Upper lobe of left lung (tissue), 6 donors: Measurements from ENCODE around the gene PHACTR1. TPM values are rescaled to one million over a fixed set of nuclear protein-coding genes. Genes with fewer than 3 reads are reported as not detected.

ENCODE experiments used
- ATAC-seq, 2 donors: fragments of 200-7000 bp; cut with Tn5 transposase; one replicate each; pipeline ENCODE4 v1.9.1; 2022; ENCODE audit warnings: mild to moderate bottlenecking in 2 of 2, moderate library complexity in 2 of 2; ENCODE audit not compliant: low FRiP score in 2 of 2
- DNase-seq, 2 donors: peaks; one replicate each; pipeline ENCODE4 v3.0.0-alpha.2; 2019 to 2020
- H3K27ac ChIP-seq, 4 donors: fragments of 200-600 bp; sonication (generic); one replicate each; pipeline ENCODE4 v1.5.1; 2016 to 2019
- H3K27me3 ChIP-seq, 4 donors: fragments of 200-600 bp; sonication (generic); one replicate each; pipeline ENCODE4 v1.5.1; 2017 to 2019
- H3K36me3 ChIP-seq, 4 donors: fragments of 200-600 bp; sonication (generic); one replicate each; pipeline ENCODE4 v1.5.1; 2016 to 2019
- H3K4me1 ChIP-seq, 4 donors: fragments of 200-600 bp; sonication (generic); one replicate each; pipeline ENCODE4 v1.5.1; 2018 to 2019
- H3K4me3 ChIP-seq, 4 donors: fragments of 200-600 bp; sonication (generic); one replicate each; pipeline ENCODE4 v1.5.1; 2017 to 2019; ENCODE audit warnings: mild to moderate bottlenecking in 2 of 4, moderate library complexity in 1 of 4
- H3K9me3 ChIP-seq, 4 donors: fragments of 200-600 bp; sonication (generic); one replicate each; pipeline ENCODE4 v1.5.1; 2018 to 2019
- EP300 ChIP-seq, 4 donors: sonication (generic); formaldehyde crosslinking; IDR thresholded peaks; one replicate each; pipeline ENCODE4 v1.5.1; 2017; ENCODE audit warnings: antibody characterized with exemption in 4 of 4, control low read depth in 2 of 4
- POLR2A ChIP-seq, 4 donors: fragments of 450-650 bp; IDR thresholded peaks; one replicate each; pipeline ENCODE4 v1.5.1; 2016 to 2017; ENCODE audit warnings: antibody characterized with exemption in 4 of 4, mild to moderate bottlenecking in 2 of 4
- POLR2AphosphoS5 ChIP-seq, 2 donors: sonication (generic); formaldehyde crosslinking; IDR thresholded peaks; one replicate each; pipeline ENCODE4 v1.5.1; 2017; ENCODE audit warnings: antibody characterized with exemption in 2 of 2
- WGBS, 2 donors: methylation state at CpG; one replicate each; pipeline ENCODE4 v1.1.5; 2017 to 2018; 5-methylcytosine and 5-hydroxymethylcytosine counted together
- total RNA-seq, 6 donors: library from RNA; depleted of rRNA in 4 of 6; stranded (reverse); fragments of >200 nt in 4 of 6; gene quantifications; one replicate each; pipeline versions ENCODE4 v1.1.0 to v1.2.1, GENCODE V29; 2016 to 2021
- TF ChIP-seq, protein P1 (sequence below), 6 experiments: fragments of 450-650 bp in 4 of 6; fragments of 200-600 bp in 2 of 6; sonication (generic) in 2 of 6; IDR thresholded peaks; one replicate each; pipeline ENCODE4 v1.5.1; 2016 to 2019; ENCODE audit warnings: antibody characterized with exemption in 6 of 6
- donor health status: DM: no; HTN: no; CAD: no; lungs with moderate emphysema.
- donor health status: DM: no; HTN: yes; CAD: no; lungs with severe emphysema.

PHACTR1 gene
- total RNA-seq, 6 donors from 2014 or later = 63.2 to 121 (median 90.9) TPM

DNA sequence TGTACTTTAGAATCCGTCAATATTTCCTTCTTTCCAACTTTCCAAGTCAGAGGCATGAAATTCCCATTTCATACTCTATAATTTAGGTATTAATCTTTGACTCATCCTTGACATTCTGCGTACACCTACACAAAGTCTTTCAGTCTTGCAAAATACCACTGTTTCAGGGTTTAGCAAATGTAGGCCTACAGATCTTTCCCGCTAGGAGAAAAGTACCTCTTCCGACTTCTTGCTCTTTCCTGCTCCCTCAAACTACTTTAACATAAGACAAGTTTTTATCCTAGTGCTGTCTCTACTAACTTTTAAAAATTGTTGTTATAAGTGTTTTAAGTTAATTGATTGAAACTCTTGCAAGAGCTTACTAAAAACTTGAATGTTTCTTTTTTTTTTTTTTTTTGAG, 18.3 kb upstream of the PHACTR1 start:
- no peak for ATAC-seq
- no peak for DNase-seq
- 84 to 91% methylated on average over 4 of the region's 4 CpGs for WGBS, 2 donors
- TF ChIP-seq POLR2A (IDR thresholded peaks at IDR 0.05) (no peak), POLR2AphosphoS5 (IDR thresholded peaks at IDR 0.05) (no peak), EP300 (IDR thresholded peaks at IDR 0.05) (no peak)
- TF ChIP-seq, protein P1, sequence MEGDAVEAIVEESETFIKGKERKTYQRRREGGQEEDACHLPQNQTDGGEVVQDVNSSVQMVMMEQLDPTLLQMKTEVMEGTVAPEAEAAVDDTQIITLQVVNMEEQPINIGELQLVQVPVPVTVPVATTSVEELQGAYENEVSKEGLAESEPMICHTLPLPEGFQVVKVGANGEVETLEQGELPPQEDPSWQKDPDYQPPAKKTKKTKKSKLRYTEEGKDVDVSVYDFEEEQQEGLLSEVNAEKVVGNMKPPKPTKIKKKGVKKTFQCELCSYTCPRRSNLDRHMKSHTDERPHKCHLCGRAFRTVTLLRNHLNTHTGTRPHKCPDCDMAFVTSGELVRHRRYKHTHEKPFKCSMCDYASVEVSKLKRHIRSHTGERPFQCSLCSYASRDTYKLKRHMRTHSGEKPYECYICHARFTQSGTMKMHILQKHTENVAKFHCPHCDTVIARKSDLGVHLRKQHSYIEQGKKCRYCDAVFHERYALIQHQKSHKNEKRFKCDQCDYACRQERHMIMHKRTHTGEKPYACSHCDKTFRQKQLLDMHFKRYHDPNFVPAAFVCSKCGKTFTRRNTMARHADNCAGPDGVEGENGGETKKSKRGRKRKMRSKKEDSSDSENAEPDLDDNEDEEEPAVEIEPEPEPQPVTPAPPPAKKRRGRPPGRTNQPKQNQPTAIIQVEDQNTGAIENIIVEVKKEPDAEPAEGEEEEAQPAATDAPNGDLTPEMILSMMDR (IDR thresholded peaks at IDR 0.05) = no peak
- H3K9me3 ChIP-seq = no peaks in the 10 kb centered on the region
- H3K4me1 ChIP-seq = no peaks in the 10 kb centered on the region
- H3K27me3 ChIP-seq = no peaks in the 10 kb centered on the region
- no peak overlapping the region for H3K4me3 ChIP-seq
- no peak overlapping the region for H3K27ac ChIP-seq
- H3K36me3 ChIP-seq = no peaks in the 10 kb centered on the region

DNA sequence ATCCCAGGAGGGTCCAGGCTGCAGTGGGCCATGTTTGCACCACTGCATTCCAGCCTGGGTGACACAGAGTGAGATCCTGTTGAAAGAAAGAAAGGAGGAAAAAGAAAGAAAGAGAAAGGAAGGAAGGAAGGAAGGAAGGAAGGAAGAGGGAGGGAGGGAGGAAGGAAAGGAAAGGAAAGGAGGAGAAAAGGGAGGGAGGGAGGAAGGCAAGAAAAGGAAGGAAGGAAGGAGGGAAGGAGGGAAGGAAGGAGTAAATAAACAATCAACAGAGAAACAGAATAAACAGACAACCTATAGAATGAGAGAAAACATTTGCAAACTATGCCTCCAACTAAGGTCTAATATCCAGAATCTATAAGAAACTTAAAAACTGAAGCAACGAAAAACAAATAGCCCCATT, 11.6 kb upstream of the PHACTR1 start:
- Histone ChIP-seq H3K27me3 (no peaks in the 10 kb centered on the region), H3K4me3 (no peak overlapping the region), H3K36me3 (no peaks in the 10 kb centered on the region), H3K9me3 (no peaks in the 10 kb centered on the region), H3K27ac (no peak overlapping the region), H3K4me1 (no peaks in the 10 kb centered on the region)
- ATAC-seq (no peak), DNase-seq (no peak)
- 75 to 80% methylated on average over 1 of the region's 1 CpG for WGBS, 2 donors
- TF ChIP-seq, protein P1 (IDR thresholded peaks at IDR 0.05) = no peak
- no peak for TF ChIP-seq POLR2A (IDR thresholded peaks at IDR 0.05)
- no peak for TF ChIP-seq POLR2AphosphoS5 (IDR thresholded peaks at IDR 0.05)
- TF ChIP-seq EP300 (IDR thresholded peaks at IDR 0.05) = no peak

GRCh38 chr6:12709116-12709515, 7.5 kb upstream of the PHACTR1 start:
- Histone ChIP-seq H3K9me3 (no peaks in the 10 kb centered on the region), H3K36me3 (no peaks in the 10 kb centered on the region), H3K27me3 (no peaks in the 10 kb centered on the region), H3K4me1 (no peaks in the 10 kb centered on the region), H3K4me3 (no peak overlapping the region), H3K27ac (no peak overlapping the region)
- TF ChIP-seq POLR2AphosphoS5 (IDR thresholded peaks at IDR 0.05) (no peak), EP300 (IDR thresholded peaks at IDR 0.05) (no peak), POLR2A (IDR thresholded peaks at IDR 0.05) (no peak)
- TF ChIP-seq, protein P1 (IDR thresholded peaks at IDR 0.05) = no peak
- DNase-seq (no peak), ATAC-seq (no peak)
- WGBS, 2 donors = 61 to 75% methylated on average over 1 of the region's 1 CpG

GRCh38 chr6:12709556-12710232, 6.9 kb upstream of the PHACTR1 start:
- Histone ChIP-seq H3K27ac (no peak overlapping the region), H3K27me3 (no peaks in the 10 kb centered on the region), H3K36me3 (no peaks in the 10 kb centered on the region), H3K4me1 (no peaks in the 10 kb centered on the region), H3K9me3 (no peaks in the 10 kb centered on the region), H3K4me3 (no peak overlapping the region)
- no peak for ATAC-seq
- 52 to 55% methylated on average over 3 of the region's 3 CpGs for WGBS, 2 donors
- TF ChIP-seq EP300 (IDR thresholded peaks at IDR 0.05) (no peak), POLR2AphosphoS5 (IDR thresholded peaks at IDR 0.05) (no peak), POLR2A (IDR thresholded peaks at IDR 0.05) (no peak)
- TF ChIP-seq, protein P1 (IDR thresholded peaks at IDR 0.05) = no peak
- no peak for DNase-seq

GRCh38 chr6:12710921-12711320, 5.6 kb upstream of the PHACTR1 start:
- H3K9me3 ChIP-seq = no peaks in the 10 kb centered on the region
- DNase-seq (no peak), ATAC-seq (no peak)
- WGBS, 2 donors = 76 to 81% methylated on average over 4 of the region's 4 CpGs
- H3K27ac ChIP-seq = no peak overlapping the region
- H3K4me1 ChIP-seq = no peaks in the 10 kb centered on the region
- TF ChIP-seq EP300 (IDR thresholded peaks at IDR 0.05) (no peak), POLR2AphosphoS5 (IDR thresholded peaks at IDR 0.05) (no peak), POLR2A (IDR thresholded peaks at IDR 0.05) (no peak)
- TF ChIP-seq, protein P1 (IDR thresholded peaks at IDR 0.05) = no peak
- H3K36me3 ChIP-seq = no peaks in the 10 kb centered on the region
- no peak overlapping the region for H3K4me3 ChIP-seq
- no peaks in the 10 kb centered on the region for H3K27me3 ChIP-seq
